C4-2B (cell line): ENCODE results near the gene CACNB2.

Experiments used
- ZFX ChIP-seq: fragments of 450-650 bp; IDR thresholded peaks from 2 replicates; pipeline ENCODE4 v1.6.1; 2017
- TF ChIP-seq, protein P1 (sequence below): fragments of 450-650 bp; conservative IDR thresholded peaks from 2 replicates; pipeline ENCODE4 v1.5.1; 2017; ENCODE audit warnings: mild to moderate bottlenecking

DNA sequence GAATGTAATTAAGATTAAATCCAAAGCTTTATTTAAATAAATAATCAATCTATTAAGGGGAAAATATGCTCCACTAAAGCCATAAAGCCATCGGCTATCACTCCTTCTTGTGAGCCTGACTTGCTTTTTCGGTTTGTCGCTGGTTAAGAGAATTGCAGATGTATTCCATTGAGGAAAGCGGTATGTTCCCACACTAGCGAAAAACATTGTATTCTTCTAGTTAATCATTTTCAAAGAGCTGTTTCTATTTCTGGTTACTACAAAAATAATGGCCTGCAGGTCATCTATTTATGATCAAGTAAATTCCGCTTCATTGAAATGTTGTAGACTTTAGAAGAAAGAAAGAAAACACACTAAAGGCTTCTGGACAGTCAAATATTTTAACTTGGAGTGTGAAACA is 173.4 kb downstream of the CACNB2 start:
- TF ChIP-seq, protein P1, sequence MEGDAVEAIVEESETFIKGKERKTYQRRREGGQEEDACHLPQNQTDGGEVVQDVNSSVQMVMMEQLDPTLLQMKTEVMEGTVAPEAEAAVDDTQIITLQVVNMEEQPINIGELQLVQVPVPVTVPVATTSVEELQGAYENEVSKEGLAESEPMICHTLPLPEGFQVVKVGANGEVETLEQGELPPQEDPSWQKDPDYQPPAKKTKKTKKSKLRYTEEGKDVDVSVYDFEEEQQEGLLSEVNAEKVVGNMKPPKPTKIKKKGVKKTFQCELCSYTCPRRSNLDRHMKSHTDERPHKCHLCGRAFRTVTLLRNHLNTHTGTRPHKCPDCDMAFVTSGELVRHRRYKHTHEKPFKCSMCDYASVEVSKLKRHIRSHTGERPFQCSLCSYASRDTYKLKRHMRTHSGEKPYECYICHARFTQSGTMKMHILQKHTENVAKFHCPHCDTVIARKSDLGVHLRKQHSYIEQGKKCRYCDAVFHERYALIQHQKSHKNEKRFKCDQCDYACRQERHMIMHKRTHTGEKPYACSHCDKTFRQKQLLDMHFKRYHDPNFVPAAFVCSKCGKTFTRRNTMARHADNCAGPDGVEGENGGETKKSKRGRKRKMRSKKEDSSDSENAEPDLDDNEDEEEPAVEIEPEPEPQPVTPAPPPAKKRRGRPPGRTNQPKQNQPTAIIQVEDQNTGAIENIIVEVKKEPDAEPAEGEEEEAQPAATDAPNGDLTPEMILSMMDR = no peak
- no peak for TF ChIP-seq ZFX
